ENCODE data around the gene INHBA. TPM values are rescaled to one million over a fixed set of nuclear protein-coding genes. Genes with fewer than 3 reads are reported as not detected.

INHBA gene
- total RNA-seq, 1 donor from 2014 or later, result 103 TPM

- FAIRE-seq, result no peak
- H3K4me2 ChIP-seq (ENCODE audit: low read length), result peak overlapping the region; percentile 12
- peaks cover 31% of the 10 kb centered on the region for H3K36me3 Mint-ChIP-seq (ENCODE audit: low read depth, unreplicated experiment)
These were observed 11.4 kb downstream of the INHBA start for GRCh38 chr7:41691286-41692190.

DNA sequence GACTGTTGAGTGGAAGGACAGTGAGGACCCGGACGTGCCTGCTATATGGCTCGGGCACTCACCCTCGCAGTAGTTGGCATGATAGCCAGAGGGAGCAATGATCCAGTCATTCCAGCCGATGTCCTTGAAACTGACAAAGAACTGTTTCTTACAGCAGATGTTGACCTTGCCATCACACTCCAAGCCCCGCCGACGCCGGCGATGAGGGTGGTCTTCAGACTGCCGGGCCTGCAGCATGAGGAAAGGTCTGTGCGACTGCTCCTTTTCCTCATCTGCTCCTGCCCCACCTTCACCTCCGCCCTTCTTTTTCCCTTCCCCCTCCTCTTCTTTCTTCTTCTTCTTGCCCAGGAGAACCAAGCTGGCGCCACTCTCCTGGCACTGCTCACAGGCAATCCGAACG, 13.1 kb downstream of the INHBA start:
- no peaks in the 10 kb centered on the region for H3K9me3 Mint-ChIP-seq (ENCODE audit: unreplicated experiment)
- Histone ChIP-seq H4K20me1 (ENCODE audit: insufficient read depth, low read length) (peaks cover 68% of the 10 kb centered on the region), H3K36me3 (ENCODE audit: insufficient read depth, low read length) (peaks cover 76% of the 10 kb centered on the region), H3K4me1 (ENCODE audit: insufficient read depth, low read length) (peaks cover 30% of the 10 kb centered on the region), H3K27ac (ENCODE audit: low read depth, low read length) (no peak overlapping the region), H3K9ac (ENCODE audit: low read length) (no peak overlapping the region), H3K4me2 (ENCODE audit: low read length) (no peak overlapping the region), H3K4me3 (ENCODE audit: insufficient read depth, low read depth, low read length) (no peak overlapping the region), H3K9me3 (ENCODE audit: insufficient read depth, low read depth, low read length) (no peaks in the 10 kb centered on the region), H3K79me2 (ENCODE audit: insufficient read depth, low read length) (peaks cover 61% of the 10 kb centered on the region), H3K27me3 (ENCODE audit: insufficient read depth, low read length) (no peaks in the 10 kb centered on the region), H2AFZ (ENCODE audit: low read depth, low read length) (no peak overlapping the region)
- DNase-seq (ENCODE audit: low read depth) (no peak), FAIRE-seq (no peak)
- peaks cover 57% of the 10 kb centered on the region for H3K4me1 Mint-ChIP-seq (ENCODE audit: low read depth, unreplicated experiment)
- H3K27ac Mint-ChIP-seq (ENCODE audit: unreplicated experiment), result peak overlapping the region; percentile 79
- TF ChIP-seq EZH2 (IDR thresholded peaks at IDR 0.05; ENCODE audit: insufficient read depth, low read length), result no peak
- TF ChIP-seq CTCF (IDR thresholded peaks at IDR 0.05; ENCODE audit: insufficient read depth, low read depth, low read length), result no peak
- H3K27me3 Mint-ChIP-seq (ENCODE audit: low read depth, unreplicated experiment), result no peaks in the 10 kb centered on the region
- peaks cover 28% of the 10 kb centered on the region for H3K36me3 Mint-ChIP-seq (ENCODE audit: low read depth, unreplicated experiment)
- H3K4me3 Mint-ChIP-seq (ENCODE audit: unreplicated experiment), result no peak overlapping the region

More at GRCh38 chr7:41691286-41692190, 11.4 kb downstream of the INHBA start:
- H3K4me3 Mint-ChIP-seq (ENCODE audit: unreplicated experiment), result no peak overlapping the region
- Histone ChIP-seq H3K4me3 (ENCODE audit: insufficient read depth, low read depth, low read length) (no peak overlapping the region), H3K27me3 (ENCODE audit: insufficient read depth, low read length) (no peaks in the 10 kb centered on the region), H3K4me1 (ENCODE audit: insufficient read depth, low read length) (peaks cover 41% of the 10 kb centered on the region), H3K9me3 (ENCODE audit: insufficient read depth, low read depth, low read length) (no peaks in the 10 kb centered on the region), H3K27ac (ENCODE audit: low read depth, low read length) (peak overlapping the region; percentile 13), H3K9ac (ENCODE audit: low read length) (peak overlapping the region; percentile 41), H3K36me3 (ENCODE audit: insufficient read depth, low read length) (peaks cover 78% of the 10 kb centered on the region), H3K79me2 (ENCODE audit: insufficient read depth, low read length) (peaks cover 78% of the 10 kb centered on the region), H2AFZ (ENCODE audit: low read depth, low read length) (no peak overlapping the region), H4K20me1 (ENCODE audit: insufficient read depth, low read length) (peaks cover 84% of the 10 kb centered on the region)
- TF ChIP-seq EZH2 (IDR thresholded peaks at IDR 0.05; ENCODE audit: insufficient read depth, low read length) (no peak), CTCF (IDR thresholded peaks at IDR 0.05; ENCODE audit: insufficient read depth, low read depth, low read length) (no peak)
- DNase-seq (ENCODE audit: low read depth), result no peak
- no peaks in the 10 kb centered on the region for H3K9me3 Mint-ChIP-seq (ENCODE audit: unreplicated experiment)
- no peaks in the 10 kb centered on the region for H3K27me3 Mint-ChIP-seq (ENCODE audit: low read depth, unreplicated experiment)
- peaks cover 74% of the 10 kb centered on the region for H3K4me1 Mint-ChIP-seq (ENCODE audit: low read depth, unreplicated experiment)
- peak overlapping the region; percentile 29 for H3K27ac Mint-ChIP-seq (ENCODE audit: unreplicated experiment)

DNA sequence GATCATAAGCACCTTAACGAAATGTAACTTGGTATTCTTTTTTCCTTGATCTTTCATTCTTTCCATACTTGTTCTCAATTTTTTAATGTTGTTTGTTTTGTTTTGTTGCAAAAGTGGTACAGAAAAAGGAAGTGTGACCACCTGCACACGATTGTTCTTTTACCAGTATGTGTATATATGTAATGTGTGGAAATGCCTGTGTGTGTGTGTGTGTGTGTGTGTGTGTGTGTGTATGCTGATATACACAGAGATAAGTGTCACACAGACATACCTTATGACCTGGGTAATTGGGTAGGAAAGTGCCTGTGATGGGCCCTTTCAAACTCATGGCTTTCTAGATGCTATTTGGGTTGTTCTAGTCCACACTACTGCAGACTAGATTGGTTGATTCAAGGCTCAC, 14.0 kb downstream of the INHBA start:
- H3K9me3 ChIP-seq (ENCODE audit: insufficient read depth, low read depth, low read length), result no peaks in the 10 kb centered on the region
- FAIRE-seq (no peak), DNase-seq (ENCODE audit: low read depth) (no peak)
- H3K4me3 ChIP-seq (ENCODE audit: insufficient read depth, low read depth, low read length), result no peak overlapping the region
- H3K27me3 Mint-ChIP-seq (ENCODE audit: low read depth, unreplicated experiment), result no peaks in the 10 kb centered on the region
- peaks cover 24% of the 10 kb centered on the region for H3K4me1 ChIP-seq (ENCODE audit: insufficient read depth, low read length)
- H3K4me3 Mint-ChIP-seq (ENCODE audit: unreplicated experiment), result peak overlapping the region; percentile 6
- H2AFZ ChIP-seq (ENCODE audit: low read depth, low read length), result no peak overlapping the region
- H3K9me3 Mint-ChIP-seq (ENCODE audit: unreplicated experiment), result no peaks in the 10 kb centered on the region
- H3K27me3 ChIP-seq (ENCODE audit: insufficient read depth, low read length), result no peaks in the 10 kb centered on the region
- H3K9ac ChIP-seq (ENCODE audit: low read length), result peak overlapping the region; percentile 26
- no peak overlapping the region for H3K27ac Mint-ChIP-seq (ENCODE audit: unreplicated experiment)
- TF ChIP-seq EZH2 (IDR thresholded peaks at IDR 0.05; ENCODE audit: insufficient read depth, low read length) (no peak), CTCF (IDR thresholded peaks at IDR 0.05; ENCODE audit: insufficient read depth, low read depth, low read length) (no peak)
- peaks cover 68% of the 10 kb centered on the region for H3K36me3 ChIP-seq (ENCODE audit: insufficient read depth, low read length)
- peaks cover 52% of the 10 kb centered on the region for H3K79me2 ChIP-seq (ENCODE audit: insufficient read depth, low read length)
- peaks cover 48% of the 10 kb centered on the region for H3K4me1 Mint-ChIP-seq (ENCODE audit: low read depth, unreplicated experiment)
- H4K20me1 ChIP-seq (ENCODE audit: insufficient read depth, low read length), result peaks cover 59% of the 10 kb centered on the region
- H3K4me2 ChIP-seq (ENCODE audit: low read length), result peak overlapping the region; percentile 5
- peaks cover 28% of the 10 kb centered on the region for H3K36me3 Mint-ChIP-seq (ENCODE audit: low read depth, unreplicated experiment)
- peak overlapping the region; percentile 3 for H3K27ac ChIP-seq (ENCODE audit: low read depth, low read length)
